Measurements from ENCODE around the gene GRAMD1A.
A peak's percentile ranks its signal among the peaks of the same experiment; 100 is the strongest.
"Not testable (repeated sequence)": the region's sequence is repeated elsewhere in the genome, so short reads cannot be mapped to it uniquely, and the experiment has no call there.

The GRAMD1A gene

GRCh38 chr19:35038623-35039512 lies 38.7 kb downstream of the GRAMD1A start:
- no peak for DNase-seq (ENCODE audit: low read depth)

GRCh38 chr19:35039881-35040825 lies 40.0 kb downstream of the GRAMD1A start:
- no peak for DNase-seq (ENCODE audit: low read depth)

GRCh38 chr19:35040826-35041547 lies 40.9 kb downstream of the GRAMD1A start:
- no peak for DNase-seq (ENCODE audit: low read depth)

- no peak for DNase-seq (ENCODE audit: low read depth)
Measured at GRCh38 chr19:35041548-35042055, 41.5 kb downstream of the GRAMD1A start, which contains the start of gene HPN. TSS of gene HPN (plus strand) at chr19:35041721. CDS start at chr19:35042507, 786 bp downstream.

GRCh38 chr19:35042056-35042730 lies 42.1 kb downstream of the GRAMD1A start:
- no peak for DNase-seq (ENCODE audit: low read depth)

- no peak for DNase-seq (ENCODE audit: low read depth)
Measured at GRCh38 chr19:35042954-35043604, 43.0 kb downstream of the GRAMD1A start.

- no peak for DNase-seq (ENCODE audit: low read depth)
Measured at GRCh38 chr19:35043906-35044305, 43.8 kb downstream of the GRAMD1A start.

- DNase-seq (ENCODE audit: low read depth) = peak; percentile 38
Measured at GRCh38 chr19:35044317-35045117, 44.4 kb downstream of the GRAMD1A start.

GRCh38 chr19:35045667-35046300 lies 45.7 kb downstream of the GRAMD1A start:
- no peak for DNase-seq (ENCODE audit: low read depth)

GRCh38 chr19:35046461-35046860 lies 46.3 kb downstream of the GRAMD1A start:
- DNase-seq (ENCODE audit: low read depth) = no peak

- no peak for DNase-seq (ENCODE audit: low read depth)
Measured at GRCh38 chr19:35048911-35049411, 48.8 kb downstream of the GRAMD1A start.

GRCh38 chr19:35049456-35049855 lies 49.3 kb downstream of the GRAMD1A start:
- DNase-seq (ENCODE audit: low read depth) = no peak

- DNase-seq (ENCODE audit: low read depth) = not testable (repeated sequence)
Measured at GRCh38 chr19:35050662-35051061, 50.5 kb downstream of the GRAMD1A start.

GRCh38 chr19:35051268-35051667 lies 51.1 kb downstream of the GRAMD1A start:
- DNase-seq (ENCODE audit: low read depth) = not testable (repeated sequence)

- DNase-seq (ENCODE audit: low read depth) = no peak
Measured at GRCh38 chr19:35051796-35052195, 51.7 kb downstream of the GRAMD1A start.

- DNase-seq (ENCODE audit: low read depth) = no peak
Measured at GRCh38 chr19:35052599-35053190, 52.6 kb downstream of the GRAMD1A start.

GRCh38 chr19:35053667-35054293 lies 53.7 kb downstream of the GRAMD1A start:
- DNase-seq (ENCODE audit: low read depth) = no peak

- no peak for DNase-seq (ENCODE audit: low read depth)
Measured at GRCh38 chr19:35054626-35055025, 54.5 kb downstream of the GRAMD1A start.

Data from stimulated activated CD8-positive, alpha-beta memory T cell treated with anti-CD3 and anti-CD28 coated beads, Interleukin-15, amount 100 ng/mL, for 1 hour (primary cell).